GM12865 (cell line): ENCODE measurements around the gene WNK3.

Experiments
- DNase-seq: peaks from one replicate; pipeline ENCODE4 v3.0.0; 2010; ENCODE audit warnings: low read depth
- H3K4me3 ChIP-seq: 2 replicates; pipeline ENCODE4 v1.5.1; 2011; ENCODE audit warnings: mild to moderate bottlenecking, low read depth, low read length, control low read depth
- TF ChIP-seq, protein P1 (sequence below): IDR thresholded peaks from 2 replicates; pipeline ENCODE4 v1.5.1; 2011; ENCODE audit warnings: low read length, control low read depth, low read depth, inconsistent platforms; ENCODE audit not compliant: insufficient read depth; ENCODE audit errors: missing control alignments

WNK3 gene

DNA sequence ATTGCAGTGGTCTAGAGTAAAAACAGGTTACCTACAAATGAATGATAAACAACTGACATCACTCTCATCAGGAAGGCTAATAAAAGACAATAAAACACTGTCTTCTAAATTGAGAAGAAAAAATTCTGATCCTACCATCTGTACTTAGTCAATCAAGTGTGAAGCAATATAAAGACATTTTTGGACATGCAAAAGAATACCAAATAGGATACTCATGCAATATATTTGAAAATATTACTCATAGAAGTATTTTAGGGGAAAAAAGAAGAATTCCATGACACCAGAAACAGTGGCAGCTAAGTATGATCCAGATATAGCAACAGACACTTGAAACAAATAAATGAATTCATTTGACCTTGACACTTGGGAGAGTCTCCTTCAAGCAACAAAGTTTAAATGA, 111.0 kb downstream of the WNK3 start:
- no peak for DNase-seq
- TF ChIP-seq, protein P1, sequence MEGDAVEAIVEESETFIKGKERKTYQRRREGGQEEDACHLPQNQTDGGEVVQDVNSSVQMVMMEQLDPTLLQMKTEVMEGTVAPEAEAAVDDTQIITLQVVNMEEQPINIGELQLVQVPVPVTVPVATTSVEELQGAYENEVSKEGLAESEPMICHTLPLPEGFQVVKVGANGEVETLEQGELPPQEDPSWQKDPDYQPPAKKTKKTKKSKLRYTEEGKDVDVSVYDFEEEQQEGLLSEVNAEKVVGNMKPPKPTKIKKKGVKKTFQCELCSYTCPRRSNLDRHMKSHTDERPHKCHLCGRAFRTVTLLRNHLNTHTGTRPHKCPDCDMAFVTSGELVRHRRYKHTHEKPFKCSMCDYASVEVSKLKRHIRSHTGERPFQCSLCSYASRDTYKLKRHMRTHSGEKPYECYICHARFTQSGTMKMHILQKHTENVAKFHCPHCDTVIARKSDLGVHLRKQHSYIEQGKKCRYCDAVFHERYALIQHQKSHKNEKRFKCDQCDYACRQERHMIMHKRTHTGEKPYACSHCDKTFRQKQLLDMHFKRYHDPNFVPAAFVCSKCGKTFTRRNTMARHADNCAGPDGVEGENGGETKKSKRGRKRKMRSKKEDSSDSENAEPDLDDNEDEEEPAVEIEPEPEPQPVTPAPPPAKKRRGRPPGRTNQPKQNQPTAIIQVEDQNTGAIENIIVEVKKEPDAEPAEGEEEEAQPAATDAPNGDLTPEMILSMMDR: no peak
- H3K4me3 ChIP-seq: no peak overlapping the region

DNA sequence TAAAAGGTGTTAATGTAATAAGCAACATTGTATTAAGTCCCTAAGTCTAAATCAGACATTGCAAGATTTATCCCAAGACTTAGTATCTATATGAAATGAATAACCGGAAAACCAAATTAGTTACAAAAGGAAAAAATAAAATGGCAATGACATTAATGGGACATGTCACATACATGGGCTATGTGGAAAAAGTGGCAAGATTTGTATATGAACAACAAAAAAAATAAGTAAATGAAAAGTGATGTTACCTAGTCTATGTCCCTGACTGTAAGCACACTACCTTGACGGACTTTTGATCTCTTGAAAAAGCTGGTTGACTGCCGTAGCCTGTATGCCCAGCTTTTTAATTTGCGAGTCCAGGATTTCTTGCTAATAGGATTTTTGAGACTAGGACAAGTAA, 119.3 kb downstream of the WNK3 start:
- no peak for DNase-seq
- no peak overlapping the region for H3K4me3 ChIP-seq
- TF ChIP-seq, protein P1: no peak

DNA sequence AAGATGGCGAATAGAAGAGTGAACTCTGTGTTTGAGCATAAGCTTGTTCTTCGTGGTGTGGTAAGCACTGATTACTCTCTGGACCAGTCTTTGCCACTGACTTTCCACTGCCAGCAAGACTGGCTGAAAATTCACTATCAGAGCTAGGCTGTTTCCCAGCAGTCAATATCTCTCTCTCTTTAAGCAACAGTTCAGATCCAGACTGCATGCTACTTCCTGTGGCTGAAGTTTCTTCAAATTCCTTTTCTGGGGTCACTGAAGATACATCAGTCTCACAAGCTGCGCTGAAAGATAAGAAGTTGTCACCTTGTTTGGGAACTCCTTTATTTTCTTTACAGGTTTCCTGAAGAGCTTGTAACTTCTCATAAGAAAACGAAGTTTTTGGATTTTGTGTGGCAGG, 120.8 kb downstream of the WNK3 start:
- H3K4me3 ChIP-seq: no peak overlapping the region
- TF ChIP-seq, protein P1: no peak
- no peak for DNase-seq

DNA sequence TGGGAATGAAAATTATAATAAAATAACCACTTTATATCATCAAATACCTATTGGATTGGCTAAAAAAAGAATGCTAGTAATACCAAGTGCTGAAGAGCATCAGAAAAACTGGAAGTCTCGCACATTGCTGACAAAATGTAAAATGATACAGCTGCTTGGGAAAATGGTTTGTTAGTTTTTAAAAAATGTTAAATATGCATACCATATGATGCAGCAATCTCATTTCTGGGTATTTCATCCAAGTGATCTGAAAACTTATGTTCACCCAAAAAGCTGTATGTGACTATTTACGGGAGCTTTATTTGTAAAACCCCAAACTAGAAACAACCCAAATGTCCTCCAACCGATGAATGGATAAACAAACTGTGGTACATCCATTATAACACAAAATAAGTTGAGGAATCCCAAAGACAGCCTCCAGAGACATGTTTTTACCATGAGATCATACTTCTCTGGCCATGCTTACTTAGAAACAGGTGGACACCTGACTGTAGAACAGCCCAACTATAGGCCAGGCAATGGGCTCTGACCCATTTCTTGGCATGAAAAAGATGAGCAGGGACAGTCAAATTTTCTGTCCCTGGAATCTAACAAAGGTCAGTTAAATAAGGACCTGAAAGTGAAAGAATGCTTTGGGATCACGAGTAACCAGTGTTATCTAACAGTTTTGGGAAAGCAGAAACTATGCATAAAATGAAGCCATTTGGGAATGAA, 127.3 kb downstream of the WNK3 start:
- TF ChIP-seq, protein P1: no peak
- H3K4me3 ChIP-seq: no peak overlapping the region
- DNase-seq: no peak

DNA sequence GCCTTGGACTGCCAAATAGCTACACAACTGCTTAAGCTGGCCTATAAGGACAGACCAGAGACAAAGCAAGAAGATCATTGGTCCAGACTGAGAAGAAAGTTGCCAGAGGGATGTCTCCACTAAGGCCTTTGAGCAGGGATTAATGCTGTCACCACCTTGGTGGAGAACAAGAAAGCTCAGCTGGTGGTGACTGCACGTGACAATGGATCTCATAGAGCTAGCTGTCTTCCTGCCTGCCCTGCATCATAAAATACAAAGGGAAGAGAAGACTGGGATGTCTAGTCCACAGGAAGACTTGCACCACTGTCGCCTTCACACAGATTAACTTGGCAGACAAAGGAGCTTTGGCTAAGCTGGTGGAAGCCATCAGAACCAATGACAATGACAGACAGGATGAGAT, 134.3 kb downstream of the WNK3 start:
- no peak for DNase-seq
- no peak overlapping the region for H3K4me3 ChIP-seq
- TF ChIP-seq, protein P1: no peak

DNA sequence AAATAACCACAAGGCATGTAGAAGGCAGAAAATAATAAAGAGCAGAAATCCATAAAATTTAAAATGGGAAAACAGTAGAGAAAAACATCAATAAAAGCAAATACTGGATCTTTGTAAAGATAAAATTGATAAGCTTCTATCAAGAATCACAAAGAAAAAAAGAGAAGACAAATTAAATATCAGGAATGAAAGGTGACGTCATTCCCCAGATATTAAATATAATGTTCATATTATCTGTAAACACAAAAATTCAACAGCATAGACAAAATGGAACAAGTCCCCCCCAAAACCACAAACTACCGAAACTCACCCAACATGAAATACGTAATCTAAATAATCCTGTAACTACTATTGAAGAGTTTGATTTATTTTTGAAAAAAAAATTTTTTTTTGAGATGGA, 144.2 kb downstream of the WNK3 start:
- no peak overlapping the region for H3K4me3 ChIP-seq
- TF ChIP-seq, protein P1: no peak
- no peak for DNase-seq

DNA sequence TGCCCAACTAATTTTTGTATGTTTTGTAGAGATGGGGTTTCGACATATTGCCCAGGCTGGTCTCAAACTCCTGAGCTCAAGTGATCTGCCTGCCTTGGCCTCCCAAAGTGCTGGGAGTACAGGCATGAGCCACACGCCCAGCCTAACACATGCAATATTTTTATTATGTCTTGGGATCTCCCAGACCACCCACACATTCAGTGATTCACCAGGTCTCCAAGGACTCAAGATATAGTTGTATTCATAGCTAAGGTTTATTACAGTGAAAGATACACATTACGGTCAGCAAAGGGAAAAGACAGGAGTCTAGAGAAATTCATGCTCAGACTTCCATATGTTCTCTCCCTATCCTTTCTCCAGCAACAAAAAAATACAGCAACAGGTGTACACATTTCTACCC, 149.3 kb downstream of the WNK3 start:
- TF ChIP-seq, protein P1: no peak

More for the DNA sequence above, 149.3 kb downstream of the WNK3 start:
- H3K4me3 ChIP-seq: no peak overlapping the region
- DNase-seq: no peak
